ENCODE results near the gene CDKN2B. TPM values are rescaled to one million over a fixed set of nuclear protein-coding genes. Genes with fewer than 3 reads are reported as not detected.

Gene CDKN2B
- total RNA-seq, 1 experiment from 2014 or later = 9.8 TPM

DNA sequence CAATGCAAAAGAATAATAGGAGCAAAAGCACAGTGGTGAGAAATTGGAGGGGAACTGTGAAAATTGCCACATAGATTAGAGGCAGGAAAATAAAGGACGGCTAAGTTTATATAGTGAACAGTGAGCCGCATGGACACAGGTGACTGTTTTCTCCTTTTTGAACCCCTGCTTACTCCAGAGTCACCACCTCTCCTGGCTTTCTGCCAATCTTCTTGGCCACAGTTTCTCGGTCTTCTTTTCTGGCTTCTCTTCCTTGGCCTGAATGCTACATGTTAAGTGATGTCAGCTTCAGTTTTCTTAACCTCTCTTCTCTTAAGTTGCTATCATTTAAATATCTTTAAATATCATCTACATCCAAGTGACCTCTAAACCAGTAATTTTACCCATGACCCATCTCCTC, 47.3 kb upstream of the CDKN2B start:
- intact Hi-C loops (cut with micrococcal nuclease) = no loop called here
- Histone ChIP-seq H3K4me3 (replicated peaks in 1 of 2; ENCODE audit: low read depth in 1 of 2, low read length in 2 of 2) (no peak overlapping the region), H3K27me3 (ENCODE audit: insufficient read depth, low read length) (no peaks in the 10 kb centered on the region), H3K9me2 (ENCODE audit: insufficient read depth) (no peaks in the 10 kb centered on the region), H3K36me3 (ENCODE audit: control insufficient read depth in 1 of 2, insufficient read depth in 2 of 2, low read length in 2 of 2) (no peaks in the 10 kb centered on the region), H3K4me2 (ENCODE audit: low read length) (no peak overlapping the region), H2AFZ (ENCODE audit: low read depth, low read length, poor library complexity, severe bottlenecking) (no peak overlapping the region), H3K9me3 (ENCODE audit: control insufficient read depth in 1 of 2, insufficient read depth in 1 of 2, low read depth in 1 of 2, low read length in 2 of 2) (no peaks in the 10 kb centered on the region), H3K79me2 (ENCODE audit: insufficient read depth, low read length) (no peaks in the 10 kb centered on the region), H4K20me1 (ENCODE audit: insufficient read depth) (no peaks in the 10 kb centered on the region), H3K4me1 (ENCODE audit: control insufficient read depth in 1 of 2, insufficient read depth in 2 of 2, low read length in 2 of 2) (peaks cover 12 to 13% of the 10 kb centered on the region in 2 experiments), H3K27ac (ENCODE audit: low read depth, low read length) (no peak overlapping the region), H3K9ac (ENCODE audit: low read length) (no peak overlapping the region)
- DNase-seq (ENCODE audit: low read depth, low spot score) (no peak), ATAC-seq (no peak)
- BruUV-seq (replicated peaks) = no TSS peak
- TF ChIP-seq JUND (IDR thresholded peaks at IDR 0.05) = no peak
- TF ChIP-seq YY1 (IDR thresholded peaks at IDR 0.05; ENCODE audit: extremely low read depth, insufficient replicate concordance, low read depth, low read length) = no peak
- TF ChIP-seq RAD21 (IDR thresholded peaks at IDR 0.05; ENCODE audit: low read depth) = no peak
- ChIA-PET POLR2A (no interaction called here), RAD21 (ENCODE audit: low non-redundant PET in 1 of 2, low total read pairs in 2 of 2, uncharacterized antibody in 2 of 2, unreplicated experiment in 2 of 2) (no interaction called here), CTCF (no interaction called here)

DNA sequence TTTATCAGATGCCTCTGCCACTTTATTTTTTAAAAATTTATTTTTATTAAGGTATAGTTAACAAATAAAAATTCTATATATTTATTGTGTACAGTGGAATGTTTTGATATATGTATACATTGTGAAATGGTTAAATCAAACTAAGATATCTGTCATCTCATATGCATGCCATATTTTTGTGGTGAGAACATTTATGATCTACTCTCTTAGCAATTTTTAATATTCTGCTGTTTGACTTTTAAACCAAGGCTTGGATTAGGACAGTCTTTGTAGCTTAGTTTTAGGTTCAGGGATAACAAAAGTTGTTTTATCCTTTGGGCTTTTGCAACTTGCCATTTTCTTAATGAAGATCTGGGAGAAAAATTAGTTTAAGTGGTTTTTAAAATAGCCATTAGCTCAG, 46.0 kb upstream of the CDKN2B start:
- Histone ChIP-seq H3K4me2 (ENCODE audit: low read length) (no peak overlapping the region), H3K9ac (ENCODE audit: low read length) (no peak overlapping the region), H3K27me3 (ENCODE audit: insufficient read depth, low read length) (no peaks in the 10 kb centered on the region), H3K4me1 (ENCODE audit: control insufficient read depth in 1 of 2, insufficient read depth in 2 of 2, low read length in 2 of 2) (peaks cover 12 to 13% of the 10 kb centered on the region in 2 experiments), H3K9me3 (ENCODE audit: control insufficient read depth in 1 of 2, insufficient read depth in 1 of 2, low read depth in 1 of 2, low read length in 2 of 2) (no peaks in the 10 kb centered on the region), H3K27ac (ENCODE audit: low read depth, low read length) (no peak overlapping the region), H2AFZ (ENCODE audit: low read depth, low read length, poor library complexity, severe bottlenecking) (no peak overlapping the region), H3K36me3 (ENCODE audit: control insufficient read depth in 1 of 2, insufficient read depth in 2 of 2, low read length in 2 of 2) (no peaks in the 10 kb centered on the region), H3K4me3 (replicated peaks in 1 of 2; ENCODE audit: low read depth in 1 of 2, low read length in 2 of 2) (no peak overlapping the region), H4K20me1 (ENCODE audit: insufficient read depth) (no peaks in the 10 kb centered on the region), H3K79me2 (ENCODE audit: insufficient read depth, low read length) (no peaks in the 10 kb centered on the region), H3K9me2 (ENCODE audit: insufficient read depth) (no peaks in the 10 kb centered on the region)
- no peak for ATAC-seq
- RAD21 ChIA-PET (ENCODE audit: low non-redundant PET in 1 of 2, low total read pairs in 2 of 2, uncharacterized antibody in 2 of 2, unreplicated experiment in 2 of 2) = no interaction called here
- DNase-seq (ENCODE audit: low read depth, low spot score) = no peak
- POLR2A ChIA-PET = no interaction called here
- intact Hi-C loops (cut with micrococcal nuclease) = no loop called here
- BruUV-seq (replicated peaks) = no TSS peak
- CTCF ChIA-PET = interaction anchor here (1.3 kb wide), 1 partner anchor 64 kb away, joined by 3 read pairs; no protein-coding TSS in a partner anchor
- TF ChIP-seq ELF1 (IDR thresholded peaks at IDR 0.05; ENCODE audit: borderline replicate concordance, low read depth) (no peak), FOSL1 (IDR thresholded peaks at IDR 0.05; ENCODE audit: low read depth) (no peak), EGR1 (IDR thresholded peaks at IDR 0.05; ENCODE audit: low read depth) (no peak), POLR2A (IDR thresholded peaks at IDR 0.05; ENCODE audit: borderline replicate concordance, extremely low read depth, insufficient read depth, insufficient read length) (no peak)
